GM12801 (cell line): ENCODE measurements around the gene TMEM14C.

Experiments used
- TF ChIP-seq, protein P1 (sequence below): IDR thresholded peaks from one replicate; pipeline ENCODE4 v1.5.1; 2011; ENCODE audit warnings: control low read depth; ENCODE audit not compliant: insufficient read length; ENCODE audit errors: extremely low read depth

TMEM14C gene

GRCh38 chr6:10713962-10714361, 8.9 kb upstream of the TMEM14C start:
- TF ChIP-seq, protein P1, sequence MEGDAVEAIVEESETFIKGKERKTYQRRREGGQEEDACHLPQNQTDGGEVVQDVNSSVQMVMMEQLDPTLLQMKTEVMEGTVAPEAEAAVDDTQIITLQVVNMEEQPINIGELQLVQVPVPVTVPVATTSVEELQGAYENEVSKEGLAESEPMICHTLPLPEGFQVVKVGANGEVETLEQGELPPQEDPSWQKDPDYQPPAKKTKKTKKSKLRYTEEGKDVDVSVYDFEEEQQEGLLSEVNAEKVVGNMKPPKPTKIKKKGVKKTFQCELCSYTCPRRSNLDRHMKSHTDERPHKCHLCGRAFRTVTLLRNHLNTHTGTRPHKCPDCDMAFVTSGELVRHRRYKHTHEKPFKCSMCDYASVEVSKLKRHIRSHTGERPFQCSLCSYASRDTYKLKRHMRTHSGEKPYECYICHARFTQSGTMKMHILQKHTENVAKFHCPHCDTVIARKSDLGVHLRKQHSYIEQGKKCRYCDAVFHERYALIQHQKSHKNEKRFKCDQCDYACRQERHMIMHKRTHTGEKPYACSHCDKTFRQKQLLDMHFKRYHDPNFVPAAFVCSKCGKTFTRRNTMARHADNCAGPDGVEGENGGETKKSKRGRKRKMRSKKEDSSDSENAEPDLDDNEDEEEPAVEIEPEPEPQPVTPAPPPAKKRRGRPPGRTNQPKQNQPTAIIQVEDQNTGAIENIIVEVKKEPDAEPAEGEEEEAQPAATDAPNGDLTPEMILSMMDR: no peak

DNA sequence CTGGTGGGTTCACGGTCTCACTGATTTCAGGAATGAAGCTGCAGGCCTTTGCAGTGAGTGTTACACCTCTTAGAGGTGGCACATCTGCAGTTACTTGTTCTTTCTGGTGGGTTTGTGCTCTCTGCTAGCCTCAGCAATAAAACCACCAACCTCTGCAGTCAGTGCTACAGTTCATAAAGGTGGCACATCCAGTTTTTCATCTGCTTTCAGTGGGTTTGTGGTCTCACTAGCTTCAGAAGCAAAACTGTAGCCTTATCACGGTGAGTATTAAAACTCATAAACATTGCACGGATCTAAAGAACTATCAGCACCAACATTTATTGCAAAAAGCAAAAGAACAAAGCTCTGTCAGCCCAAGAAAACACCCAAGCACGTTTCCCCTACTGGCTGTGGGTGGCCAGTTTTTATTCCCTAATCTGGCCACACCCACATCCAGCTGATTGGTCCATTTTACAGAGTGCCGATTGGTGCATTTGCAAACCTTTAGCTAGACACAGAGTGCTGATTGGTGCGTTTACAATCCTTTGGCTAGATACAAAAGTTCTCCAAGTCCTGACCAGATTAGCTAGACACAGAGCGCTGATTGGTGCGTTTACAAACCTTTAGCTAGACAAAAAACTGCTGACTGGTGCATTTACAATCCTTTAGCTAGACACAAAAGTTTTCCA, 3.4 kb upstream of the TMEM14C start:
- TF ChIP-seq, protein P1: no peak

DNA sequence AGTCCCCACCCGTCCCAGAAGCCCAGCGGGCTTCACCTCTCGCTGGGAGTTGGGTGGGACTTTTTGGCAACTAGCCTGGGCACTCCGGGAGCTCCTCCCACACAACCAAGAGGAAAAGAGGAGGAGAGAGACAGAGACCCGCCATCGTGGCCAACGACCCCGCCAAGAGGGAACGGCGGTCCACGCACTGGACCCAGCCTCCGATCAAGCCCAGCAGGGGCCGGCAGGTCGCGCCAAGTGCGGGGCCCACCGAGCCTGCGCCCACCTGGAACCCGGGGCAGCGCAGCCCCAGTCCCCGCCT, 3.0 kb upstream of the TMEM14C start:
- TF ChIP-seq, protein P1: no peak

DNA sequence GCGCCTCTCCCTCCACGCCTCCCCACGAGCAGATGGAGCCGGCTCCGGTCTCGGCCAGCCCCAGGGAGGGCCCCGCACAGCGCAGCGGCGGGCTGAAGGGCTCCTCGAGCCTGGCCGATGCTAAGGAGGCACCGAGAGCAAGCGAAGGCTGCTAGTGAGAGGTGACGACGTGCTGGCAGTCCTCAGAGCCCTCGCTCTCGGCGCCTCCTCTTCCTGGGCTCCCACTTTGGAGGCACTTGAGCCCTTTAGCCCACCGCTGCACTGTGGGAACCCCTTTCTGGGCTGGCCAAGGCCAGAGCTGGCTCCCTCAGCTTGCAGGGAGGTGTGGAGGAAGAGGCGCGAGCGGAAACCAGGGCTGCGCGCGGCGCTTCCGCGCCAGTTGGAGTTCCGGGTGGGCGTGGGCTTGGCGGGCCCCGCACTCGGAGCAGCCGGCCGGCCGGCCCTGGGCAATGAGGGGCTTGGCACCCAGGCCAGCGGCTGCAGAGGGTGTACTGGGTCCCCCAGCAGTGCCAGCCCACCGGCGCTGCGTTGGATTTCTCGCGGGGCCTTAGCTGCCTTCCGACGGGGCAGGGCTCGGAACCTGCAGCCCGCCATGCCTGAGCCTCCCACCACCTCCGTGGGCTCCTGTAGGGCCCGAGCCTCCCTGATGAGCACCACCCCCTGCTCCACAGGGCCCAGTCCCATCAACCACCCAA, 2.5 kb upstream of the TMEM14C start:
- TF ChIP-seq, protein P1: no peak

GRCh38 chr6:10721850-10722569, 860 bp upstream of the TMEM14C start:
- TF ChIP-seq, protein P1: no peak

DNA sequence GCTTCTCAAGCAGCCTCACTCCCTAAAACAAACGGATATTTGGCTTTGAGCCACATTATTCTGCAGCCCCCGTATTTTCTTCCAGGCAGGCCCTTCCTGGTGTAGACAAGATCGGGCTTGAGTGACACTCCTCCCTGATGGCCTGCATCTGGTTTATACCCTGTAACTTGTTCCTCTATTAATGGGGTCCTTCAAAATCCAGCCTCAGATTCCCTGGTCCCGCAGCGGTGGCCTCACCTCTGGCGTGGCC, 375 bp upstream of the TMEM14C start:
- TF ChIP-seq, protein P1: no peak

GRCh38 chr6:10723567-10723881, 654 bp downstream of the TMEM14C start:
- TF ChIP-seq, protein P1: no peak
